Measurements from ENCODE around the gene ZNF281.

DNA sequence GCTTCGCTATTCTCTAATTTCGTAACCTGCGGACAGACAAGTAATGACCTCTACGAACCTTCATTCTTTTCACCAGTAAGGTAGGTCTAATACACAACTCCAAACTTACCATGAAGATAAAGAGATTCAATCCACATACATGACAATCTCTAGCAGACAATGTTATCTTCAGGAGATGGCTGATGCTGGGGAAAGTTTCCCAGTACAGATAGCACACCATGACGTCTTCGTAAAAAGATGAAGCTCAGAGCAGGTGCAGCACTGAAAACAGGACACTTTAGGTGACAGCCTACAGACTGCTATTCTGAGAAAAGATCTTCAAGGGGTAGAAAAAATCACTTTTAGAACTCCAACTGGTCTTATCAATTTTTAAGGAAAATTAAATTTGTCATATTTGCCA is 41.3 kb downstream of the ZNF281 start:
- no peak for TF ChIP-seq CTCF (IDR thresholded peaks at IDR 0.05 in 8 of 11, conservative IDR thresholded peaks at IDR 0.05 in 3 of 11)
- TF ChIP-seq POLR2A (IDR thresholded peaks at IDR 0.05) = no peak

Measured in spleen (tissue), 7 donors.